MM.1S (cell line): Measurements from ENCODE around the gene SLAIN1.

Source experiments
- DNase-seq: peaks from one replicate; pipeline ENCODE4 v3.0.0-alpha.2; 2015
- H2AFZ ChIP-seq: fragments of 300-600 bp; sonication (generic); 2 replicates; pipeline ENCODE4 v1.6.0; 2016; ENCODE audit warnings: antibody characterized with exemption, low read length
- H3F3A ChIP-seq: fragments of 300-600 bp; sonication (generic); 2 replicates; pipeline ENCODE4 v1.6.1; 2016; ENCODE audit warnings: mild to moderate bottlenecking, antibody characterized with exemption, low read length, moderate library complexity, mixed read lengths; ENCODE audit not compliant: insufficient read depth
- H3K27ac ChIP-seq: fragments of 300-600 bp; sonication (generic); 2 replicates; pipeline ENCODE4 v1.5.1; 2016; ENCODE audit warnings: mild to moderate bottlenecking, low read length
- H3K27me3 ChIP-seq: fragments of 300-600 bp; sonication (generic); replicated peaks from 2 replicates; pipeline ENCODE4 v1.6.0; 2016; ENCODE audit warnings: low read length; ENCODE audit not compliant: insufficient read depth
- H3K36me3 ChIP-seq: fragments of 300-600 bp; sonication (generic); replicated peaks from 2 replicates; pipeline ENCODE4 v1.6.1; 2016; ENCODE audit warnings: mild to moderate bottlenecking, low read length, mixed read lengths; ENCODE audit not compliant: insufficient read depth
- H3K4me1 ChIP-seq: fragments of 300-600 bp; sonication (generic); 2 replicates; pipeline ENCODE4 v1.6.1; 2016; ENCODE audit warnings: low read length, mixed read lengths
- H3K4me2 ChIP-seq: fragments of 300-600 bp; sonication (generic); 2 replicates; pipeline ENCODE4 v1.6.0; 2016; ENCODE audit warnings: low read depth, low read length
- H3K4me3 ChIP-seq: fragments of 300-600 bp; sonication (generic); 2 replicates; pipeline ENCODE4 v1.5.1; 2016; ENCODE audit warnings: low read length, mixed read lengths
- H3K79me2 ChIP-seq: fragments of 300-600 bp; sonication (generic); 2 replicates; pipeline ENCODE4 v1.6.1; 2016; ENCODE audit warnings: mixed run types, low read length, mixed read lengths
- H3K9ac ChIP-seq: fragments of 300-600 bp; sonication (generic); 2 replicates; pipeline ENCODE4 v1.6.1; 2016; ENCODE audit warnings: low read length, mixed read lengths
- H3K9me2 ChIP-seq: fragments of 300-600 bp; sonication (generic); replicated peaks from 2 replicates; pipeline ENCODE4 v1.6.1; 2016; ENCODE audit warnings: mild to moderate bottlenecking, low read length, mixed read lengths; ENCODE audit not compliant: insufficient read depth
- H3K9me3 ChIP-seq: fragments of 300-600 bp; sonication (generic); replicated peaks from 2 replicates; pipeline ENCODE4 v1.6.1; 2016; ENCODE audit warnings: mild to moderate bottlenecking, low read length, mixed read lengths; ENCODE audit not compliant: insufficient read depth
- H4K20me1 ChIP-seq: fragments of 300-600 bp; sonication (generic); 2 replicates; pipeline ENCODE4 v1.6.1; 2016; ENCODE audit warnings: mild to moderate bottlenecking, low read length, moderate library complexity, mixed read lengths; ENCODE audit not compliant: insufficient read depth
- EZH2 ChIP-seq: fragments of 300-600 bp; sonication (generic); optimal IDR thresholded peaks from 2 replicates; pipeline ENCODE3; 2017; ENCODE audit warnings: low read depth, mild to moderate bottlenecking, antibody characterized with exemption, low read length, mixed read lengths
- EZH2phosphoT487 ChIP-seq: fragments of 300-600 bp; sonication (generic); IDR thresholded peaks from 2 replicates; pipeline ENCODE4 v1.6.1; 2018; ENCODE audit warnings: antibody characterized with exemption, low read length
- TF ChIP-seq, protein P1 (sequence below): fragments of 300-600 bp; sonication (generic); IDR thresholded peaks from 2 replicates; pipeline ENCODE4 v1.5.1; 2016; ENCODE audit warnings: antibody characterized with exemption, low read length, mixed read lengths

The SLAIN1 gene

DNA sequence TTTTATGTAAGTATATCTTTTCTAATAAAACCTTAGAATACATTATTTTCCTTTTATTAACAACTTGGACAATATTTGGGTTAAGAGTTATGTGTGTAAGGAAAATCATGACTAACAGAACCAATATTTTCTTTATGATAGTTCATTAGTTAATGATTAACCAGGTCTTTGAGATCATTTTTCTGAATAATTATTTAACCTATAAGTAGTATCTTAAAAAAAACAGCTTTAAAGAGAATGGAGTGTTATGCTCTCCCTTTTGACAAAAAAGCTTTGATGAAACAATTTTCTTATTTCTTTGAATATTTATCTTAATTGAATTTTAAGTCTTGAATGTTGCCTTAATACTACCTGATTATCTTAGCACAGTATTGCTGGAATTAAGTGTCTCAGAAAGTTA is 3.8 kb downstream of the SLAIN1 start:
- Histone ChIP-seq H3K79me2 (peaks cover 58% of the 10 kb centered on the region), H3K9me3 (no peaks in the 10 kb centered on the region), H3K4me2 (peak overlapping the region; percentile 8; the same call in 1 of the 2 replicates), H4K20me1 (no peaks in the 10 kb centered on the region), H3K4me1 (peaks cover 21% of the 10 kb centered on the region), H3K9me2 (no peaks in the 10 kb centered on the region), H3K9ac (no peak overlapping the region), H3K27ac (no peak overlapping the region), H3K27me3 (no peaks in the 10 kb centered on the region), H3F3A (peaks cover 20% of the 10 kb centered on the region), H3K4me3 (no peak overlapping the region), H2AFZ (no peak overlapping the region), H3K36me3 (no peaks in the 10 kb centered on the region)
- TF ChIP-seq, protein P1, sequence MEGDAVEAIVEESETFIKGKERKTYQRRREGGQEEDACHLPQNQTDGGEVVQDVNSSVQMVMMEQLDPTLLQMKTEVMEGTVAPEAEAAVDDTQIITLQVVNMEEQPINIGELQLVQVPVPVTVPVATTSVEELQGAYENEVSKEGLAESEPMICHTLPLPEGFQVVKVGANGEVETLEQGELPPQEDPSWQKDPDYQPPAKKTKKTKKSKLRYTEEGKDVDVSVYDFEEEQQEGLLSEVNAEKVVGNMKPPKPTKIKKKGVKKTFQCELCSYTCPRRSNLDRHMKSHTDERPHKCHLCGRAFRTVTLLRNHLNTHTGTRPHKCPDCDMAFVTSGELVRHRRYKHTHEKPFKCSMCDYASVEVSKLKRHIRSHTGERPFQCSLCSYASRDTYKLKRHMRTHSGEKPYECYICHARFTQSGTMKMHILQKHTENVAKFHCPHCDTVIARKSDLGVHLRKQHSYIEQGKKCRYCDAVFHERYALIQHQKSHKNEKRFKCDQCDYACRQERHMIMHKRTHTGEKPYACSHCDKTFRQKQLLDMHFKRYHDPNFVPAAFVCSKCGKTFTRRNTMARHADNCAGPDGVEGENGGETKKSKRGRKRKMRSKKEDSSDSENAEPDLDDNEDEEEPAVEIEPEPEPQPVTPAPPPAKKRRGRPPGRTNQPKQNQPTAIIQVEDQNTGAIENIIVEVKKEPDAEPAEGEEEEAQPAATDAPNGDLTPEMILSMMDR: no peak
- TF ChIP-seq EZH2: no peak
- no peak for TF ChIP-seq EZH2phosphoT487
- DNase-seq: no peak

DNA sequence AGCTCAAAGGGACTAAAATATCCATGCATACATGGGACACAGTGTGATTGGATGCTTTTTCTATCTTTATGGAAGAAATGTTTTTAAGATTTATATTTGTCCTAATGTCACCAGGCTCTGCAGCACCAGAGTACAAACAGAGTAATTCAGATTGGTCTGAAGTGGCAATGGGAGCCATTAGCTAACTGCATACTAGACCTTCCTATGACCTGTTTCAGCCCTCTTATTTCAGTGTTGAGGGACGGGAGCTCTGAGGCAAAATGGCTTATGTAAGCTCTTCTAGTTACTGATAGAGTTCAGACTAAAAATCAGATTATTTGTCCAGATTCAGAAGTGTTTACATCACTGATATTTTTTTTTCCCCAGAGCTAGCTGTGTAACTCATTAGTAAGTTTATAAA is 4.9 kb downstream of the SLAIN1 start:
- Histone ChIP-seq H3K9me3 (no peaks in the 10 kb centered on the region), H3K9me2 (no peaks in the 10 kb centered on the region), H2AFZ (no peak overlapping the region), H3K4me1 (peaks cover 14% of the 10 kb centered on the region; the same call in 1 of the 2 replicates), H3K4me3 (no peak overlapping the region), H3K9ac (no peak overlapping the region), H3K36me3 (peaks cover 8% of the 10 kb centered on the region), H3K4me2 (no peak overlapping the region), H3K27me3 (no peaks in the 10 kb centered on the region), H4K20me1 (no peaks in the 10 kb centered on the region), H3F3A (peaks cover 12% of the 10 kb centered on the region; the same call in 1 of the 2 replicates), H3K27ac (no peak overlapping the region), H3K79me2 (peaks cover 68% of the 10 kb centered on the region)
- DNase-seq: no peak
- no peak for TF ChIP-seq EZH2
- TF ChIP-seq, protein P1: no peak
- no peak for TF ChIP-seq EZH2phosphoT487

DNA sequence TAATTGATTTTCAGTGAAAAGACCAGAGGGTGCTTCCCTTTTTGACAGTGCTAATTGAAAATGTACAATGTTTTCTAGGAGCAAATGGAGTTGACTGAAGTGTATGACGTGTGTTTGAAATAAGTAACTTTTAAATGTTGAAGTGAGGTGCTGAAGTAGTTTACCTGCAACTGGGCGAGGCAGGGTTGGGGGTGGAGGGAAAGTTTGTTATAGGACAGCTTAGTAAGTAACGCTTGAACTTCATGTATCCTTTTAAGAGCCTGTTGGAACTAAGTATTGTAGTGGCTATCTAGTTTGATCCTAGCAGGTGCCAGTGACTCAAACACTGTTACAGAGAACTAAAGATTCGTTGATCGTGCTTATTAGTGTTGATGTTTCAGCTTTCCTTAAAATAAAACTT is 5.9 kb downstream of the SLAIN1 start:
- H3F3A ChIP-seq: peaks cover 12% of the 10 kb centered on the region; the same call in 1 of the 2 replicates

More for the DNA sequence above, 5.9 kb downstream of the SLAIN1 start:
- no peak overlapping the region for H3K27ac ChIP-seq
- H3K36me3 ChIP-seq: peaks cover 17% of the 10 kb centered on the region
- no peaks in the 10 kb centered on the region for H3K27me3 ChIP-seq
- no peak overlapping the region for H3K4me3 ChIP-seq
- H3K4me1 ChIP-seq: peaks cover 14% of the 10 kb centered on the region; the same call in 1 of the 2 replicates
- TF ChIP-seq, protein P1: no peak
- no peak for TF ChIP-seq EZH2phosphoT487
- TF ChIP-seq EZH2: no peak
- H3K9me2 ChIP-seq: no peaks in the 10 kb centered on the region
- no peak overlapping the region for H2AFZ ChIP-seq
- no peaks in the 10 kb centered on the region for H3K9me3 ChIP-seq
- H3K79me2 ChIP-seq: peaks cover 75% of the 10 kb centered on the region
- no peaks in the 10 kb centered on the region for H4K20me1 ChIP-seq
- DNase-seq: no peak
- no peak overlapping the region for H3K9ac ChIP-seq
- H3K4me2 ChIP-seq: no peak overlapping the region
